K562 (cell line): ENCODE results near the gene CABP2. TPM values are rescaled to one million over a fixed set of nuclear protein-coding genes. Genes with fewer than 3 reads are reported as not detected.

ENCODE experiments used
- CC2D1A ChIP-seq: fragments of 450-650 bp; IDR thresholded peaks from 2 replicates; pipeline ENCODE4 v1.6.1; 2017; ENCODE audit warnings: mild to moderate bottlenecking
- CREB1 ChIP-seq, 2 experiments: sonication (generic) in 1 of 2; formaldehyde crosslinking in 1 of 2; IDR thresholded peaks; 2 replicates each; pipeline versions ENCODE4 v1.6.1 to v1.8.0; 2012 to 2022; ENCODE audit warnings: inconsistent platforms in 1 of 2, mild to moderate bottlenecking in 1 of 2, missing genetic modification reagents in 1 of 2, moderate library complexity in 1 of 2
- DNMT1 ChIP-seq: fragments of 450-650 bp; IDR thresholded peaks from 2 replicates; pipeline ENCODE4 v1.6.1; 2016; ENCODE audit warnings: antibody characterized with exemption, mild to moderate bottlenecking
- EHMT2 ChIP-seq: fragments of 450-650 bp; IDR thresholded peaks from 2 replicates; pipeline ENCODE4 v1.6.1; 2018; ENCODE audit warnings: antibody characterized with exemption
- FOXJ3 ChIP-seq: sonication (generic); formaldehyde crosslinking; IDR thresholded peaks from 2 replicates; pipeline ENCODE4 v1.4.0; 2020; ENCODE audit warnings: mild to moderate bottlenecking, missing genetic modification reagents
- GABPB2 ChIP-seq: fragments of 250-450 bp; sonication (Bioruptor Pico); conservative IDR thresholded peaks from 2 replicates; pipeline ENCODE4 v1.5.1; 2021; ENCODE audit warnings: mild to moderate bottlenecking
- GATAD2A ChIP-seq: fragments of 450-650 bp; IDR thresholded peaks from 2 replicates; pipeline ENCODE4 v1.6.1; 2017
- GTF3C2 ChIP-seq: IDR thresholded peaks from 3 replicates; pipeline ENCODE4 v1.6.1; 2011; ENCODE audit warnings: borderline replicate concordance, mild to moderate bottlenecking, moderate library complexity; ENCODE audit not compliant: insufficient read length; ENCODE audit errors: extremely low read depth
- HLTF ChIP-seq: fragments of 450-650 bp; IDR thresholded peaks from 2 replicates; pipeline ENCODE4 v1.6.1; 2016
- LARP7 ChIP-seq: fragments of 450-650 bp; IDR thresholded peaks from 2 replicates; pipeline ENCODE4 v1.6.1; 2016
- NBN ChIP-seq: fragments of 450-650 bp; IDR thresholded peaks from 2 replicates; pipeline ENCODE4 v1.6.1; 2016; ENCODE audit warnings: low read depth, mild to moderate bottlenecking
- NFYB ChIP-seq: IDR thresholded peaks from 2 replicates; pipeline ENCODE4 v1.6.1; 2011; ENCODE audit warnings: mild to moderate bottlenecking, moderate library complexity; ENCODE audit not compliant: insufficient read length; ENCODE audit errors: extremely low read depth
- NRF1 ChIP-seq, 2 experiments: fragments of 450-650 bp; IDR thresholded peaks in 1 of 2; conservative IDR thresholded peaks in 1 of 2; 2 replicates each; pipeline ENCODE4 v1.6.1; 2014; ENCODE audit warnings: mild to moderate bottlenecking in 2 of 2
- PHF20 ChIP-seq: fragments of 450-650 bp; IDR thresholded peaks from 2 replicates; pipeline ENCODE4 v1.6.1; 2018; ENCODE audit not compliant: partially characterized antibody
- PYGO2 ChIP-seq: fragments of 450-650 bp; IDR thresholded peaks from 2 replicates; pipeline ENCODE4 v1.6.1; 2016; ENCODE audit warnings: mild to moderate bottlenecking, missing genetic modification characterization, moderate library complexity, missing compliant biosample characterization
- SAFB ChIP-seq: fragments of 200-400 bp; formaldehyde crosslinking; IDR thresholded peaks from 2 replicates; pipeline ENCODE4 v1.6.1; 2017; ENCODE audit warnings: low read depth, low read length, borderline replicate concordance
- SAP30 ChIP-seq: fragments of 200-600 bp; sonication (generic); IDR thresholded peaks from 2 replicates; pipeline ENCODE4 v1.6.1; 2012; ENCODE audit warnings: borderline replicate concordance, low read depth, mild to moderate bottlenecking, moderate library complexity, low read length, control low read depth, inconsistent platforms; ENCODE audit not compliant: insufficient read depth, poor library complexity, severe bottlenecking
- TAL1 ChIP-seq: fragments of 450-650 bp; IDR thresholded peaks from 2 replicates; pipeline ENCODE4 v1.6.1; 2016; ENCODE audit warnings: mild to moderate bottlenecking
- TEAD1 ChIP-seq, 2 experiments: fragments of 450-650 bp in 1 of 2; sonication (generic) in 1 of 2; formaldehyde crosslinking; IDR thresholded peaks; 2 replicates each; pipeline versions ENCODE4 v1.4.0 to v1.8.0; 2020 to 2022; ENCODE audit warnings: mild to moderate bottlenecking in 2 of 2, missing genetic modification reagents in 1 of 2
- U2AF2 ChIP-seq: fragments of 200-400 bp; formaldehyde crosslinking; optimal IDR thresholded peaks from 2 replicates; pipeline ENCODE3; 2017; ENCODE audit warnings: low read depth, mild to moderate bottlenecking, low read length
- WHSC1 ChIP-seq: IDR thresholded peaks from one replicate; pipeline ENCODE4 v1.6.1; 2012; ENCODE audit warnings: low read length, control low read depth, inconsistent platforms
- ZBED1 ChIP-seq: IDR thresholded peaks from 2 replicates; pipeline ENCODE4 v1.6.1; 2014
- ZBTB33 ChIP-seq: sonication (generic); formaldehyde crosslinking; IDR thresholded peaks from 2 replicates; pipeline ENCODE4 v1.8.1; 2023; ENCODE audit warnings: mild to moderate bottlenecking, missing genetic modification reagents
- ZFPM2 ChIP-seq: fragments of 250-450 bp; sonication (Bioruptor Pico); IDR thresholded peaks from 2 replicates; pipeline ENCODE4 v1.5.1; 2022; ENCODE audit warnings: mild to moderate bottlenecking
- ZNF133 ChIP-seq: fragments of 250-450 bp; sonication (Bioruptor Pico); IDR thresholded peaks from 2 replicates; pipeline ENCODE4 v1.4.0; 2020; ENCODE audit warnings: mild to moderate bottlenecking
- ZNF134 ChIP-seq: fragments of 250-450 bp; sonication (Bioruptor Pico); conservative IDR thresholded peaks from 2 replicates; pipeline ENCODE4 v1.4.0; 2020
- polyA plus RNA-seq, 8 experiments: library from polyadenylated mRNA; depleted of rRNA in 4 of 8; stranded (reverse) in 5 of 8; unstranded in 3 of 8; fragments of >200 nt; fragmentation: Nextera tagmentation in 2 of 8; fragmentation: Illumina TruSeq in 1 of 8; extraction: Ambion mirVana in 2 of 8; extraction: Trizol in 1 of 8; gene quantifications; 2 replicates each; pipeline versions ENCODE4 v1.2.1 to v1.2.3, GENCODE V29; 2011 to 2014; ENCODE audit warnings: inconsistent platforms in 1 of 8, missing spikeins in 1 of 8
- total RNA-seq, 7 experiments: library from RNA; depleted of rRNA in 6 of 7; stranded (reverse); fragments of >200 nt in 6 of 7; fragmentation: Illumina TruSeq in 2 of 7; extraction: Trizol in 2 of 7; gene quantifications; 2 replicates each; pipeline versions ENCODE4 v1.2.1 to v1.2.3, GENCODE V29; 2011 to 2021; ENCODE audit warnings: low replicate concordance in 1 of 7

Gene CABP2
- total and polyA plus RNA-seq, 9 of the 15 experiments (the other 6 are each of a cell fraction or from before 2014, with no cell fraction given), result not detected

- TF ChIP-seq DNMT1 (no peak), ZNF133 (no peak), ZBED1 (no peak), NBN (no peak; the same call in 1 of the 2 replicates), TAL1 (no peak), GATAD2A (0 out of 2 replicates have a peak, but pooled peaks have one; percentile 49), U2AF2 (no peak), LARP7 (no peak), ZFPM2 (CRISPR knock-in tag) (no peak), PHF20 (no peak), GABPB2 (CRISPR knock-in tag) (no peak), WHSC1 (no peak), HLTF (no peak), CC2D1A (peak; percentile 55; the same call in 1 of the 2 replicates), NFYB (no peak), FOXJ3 (CRISPR knock-in tag) (no peak), CREB1 (IDR thresholded peaks at IDR 0.05) (no peak), CREB1 (CRISPR knock-in tag; IDR thresholded peaks at IDR 0.05) (no peak; the same call in 1 of the 2 replicates), NRF1 (conservative IDR thresholded peaks at IDR 0.05 in 1 of 2, IDR thresholded peaks at IDR 0.05 in 1 of 2) (no peak), GTF3C2 (no peak), PYGO2 (no peak), ZBTB33 (CRISPR knock-in tag) (peak; percentile 97), EHMT2 (no peak), SAFB (peak; percentile 51; the same call in 1 of the 2 replicates), ZNF134 (no peak), SAP30 (no peak), TEAD1 (CRISPR knock-in tag; IDR thresholded peaks at IDR 0.05) (peak in 1 of 2 experiments; percentile 21; a peak in 2 of 4 replicates)
Measured at GRCh38 chr11:67505605-67506396, 17.4 kb downstream of the CABP2 start (continued).
